Activated CD8-positive, alpha-beta memory T cell treated with anti-CD3 and anti-CD28 coated beads for 1 hour (primary cell): ENCODE data around the gene NELL1.

Source experiments
- DNase-seq, 2 donors: peaks; one replicate each; pipeline ENCODE4 v3.0.0-alpha.2; 2020; ENCODE audit warnings: low read depth in 1 of 2; ENCODE audit errors: extremely low read depth in 1 of 2

Gene NELL1

GRCh38 chr11:21301981-21302380, 632.6 kb downstream of the NELL1 start:
- DNase-seq = no peak

GRCh38 chr11:21306739-21307358, 637.5 kb downstream of the NELL1 start:
- DNase-seq = no peak

GRCh38 chr11:21307874-21308273, 638.5 kb downstream of the NELL1 start:
- DNase-seq = no peak

GRCh38 chr11:21316591-21316990, 647.2 kb downstream of the NELL1 start:
- DNase-seq = no peak

GRCh38 chr11:21321072-21321471, 651.7 kb downstream of the NELL1 start:
- DNase-seq = no peak

GRCh38 chr11:21321530-21321929, 652.1 kb downstream of the NELL1 start:
- DNase-seq = no peak

GRCh38 chr11:21323617-21324016, 654.2 kb downstream of the NELL1 start:
- no peak for DNase-seq

GRCh38 chr11:21343204-21343603, 673.8 kb downstream of the NELL1 start:
- DNase-seq = no peak

GRCh38 chr11:21346361-21346760, 677.0 kb downstream of the NELL1 start:
- DNase-seq = no peak

- no peak for DNase-seq
Measured at GRCh38 chr11:21350613-21351012, 681.2 kb downstream of the NELL1 start.

GRCh38 chr11:21353425-21353824, 684.0 kb downstream of the NELL1 start:
- DNase-seq = no peak

GRCh38 chr11:21364866-21365624, 695.7 kb downstream of the NELL1 start:
- DNase-seq = no peak

GRCh38 chr11:21369947-21370346, 700.6 kb downstream of the NELL1 start:
- DNase-seq = no peak

GRCh38 chr11:21371044-21371443, 701.7 kb downstream of the NELL1 start:
- DNase-seq = no peak

- DNase-seq = no peak
Measured at GRCh38 chr11:21372672-21373071, 703.3 kb downstream of the NELL1 start.

- DNase-seq = no peak
Measured at GRCh38 chr11:21374376-21374775, 705.0 kb downstream of the NELL1 start.

- DNase-seq = no peak
Measured at GRCh38 chr11:21385669-21386440, 716.5 kb downstream of the NELL1 start.

- no peak for DNase-seq
Measured at GRCh38 chr11:21390430-21390829, 721.0 kb downstream of the NELL1 start.

- no peak for DNase-seq
Measured at GRCh38 chr11:21396342-21397008, 727.1 kb downstream of the NELL1 start.

- DNase-seq = no peak
Measured at GRCh38 chr11:21398195-21398594, 728.8 kb downstream of the NELL1 start.

GRCh38 chr11:21401496-21401895, 732.1 kb downstream of the NELL1 start:
- no peak for DNase-seq
